Adipocyte (in vitro differentiated cells): ENCODE results near the gene GPS1.
"Not testable (repeated sequence)": the region's sequence is repeated elsewhere in the genome, so short reads cannot be mapped to it uniquely, and the experiment has no call there.

ENCODE experiments used
- DNase-seq: peaks from one replicate; pipeline ENCODE4 v3.0.0-alpha.2; 2015; ENCODE audit warnings: low read depth
- H3K27me3 ChIP-seq: replicated peaks from 2 replicates; pipeline ENCODE4 v1.7.0; 2013; ENCODE audit warnings: mild to moderate bottlenecking, low read length, moderate library complexity; ENCODE audit not compliant: control insufficient read depth, insufficient read depth
- H3K36me3 ChIP-seq: 2 replicates; pipeline ENCODE4 v1.7.0; 2013; ENCODE audit warnings: low read length, mild to moderate bottlenecking, moderate library complexity; ENCODE audit not compliant: control insufficient read depth, insufficient read depth, severe bottlenecking
- H3K4me1 ChIP-seq: 2 replicates; pipeline ENCODE4 v1.7.0; 2013; ENCODE audit warnings: mild to moderate bottlenecking, low read length, moderate library complexity; ENCODE audit not compliant: control insufficient read depth, insufficient read depth
- H3K4me3 ChIP-seq: 2 replicates; pipeline ENCODE4 v1.7.0; 2013; ENCODE audit warnings: mild to moderate bottlenecking, low read length, moderate library complexity
- H3K9ac ChIP-seq: 2 replicates; pipeline ENCODE4 v1.7.0; 2013; ENCODE audit warnings: mild to moderate bottlenecking, low read length, moderate library complexity
- H3K9me3 ChIP-seq: 2 replicates; pipeline ENCODE4 v1.7.0; 2013; ENCODE audit warnings: mild to moderate bottlenecking, low read length, moderate library complexity; ENCODE audit not compliant: control insufficient read depth

The GPS1 gene

DNA sequence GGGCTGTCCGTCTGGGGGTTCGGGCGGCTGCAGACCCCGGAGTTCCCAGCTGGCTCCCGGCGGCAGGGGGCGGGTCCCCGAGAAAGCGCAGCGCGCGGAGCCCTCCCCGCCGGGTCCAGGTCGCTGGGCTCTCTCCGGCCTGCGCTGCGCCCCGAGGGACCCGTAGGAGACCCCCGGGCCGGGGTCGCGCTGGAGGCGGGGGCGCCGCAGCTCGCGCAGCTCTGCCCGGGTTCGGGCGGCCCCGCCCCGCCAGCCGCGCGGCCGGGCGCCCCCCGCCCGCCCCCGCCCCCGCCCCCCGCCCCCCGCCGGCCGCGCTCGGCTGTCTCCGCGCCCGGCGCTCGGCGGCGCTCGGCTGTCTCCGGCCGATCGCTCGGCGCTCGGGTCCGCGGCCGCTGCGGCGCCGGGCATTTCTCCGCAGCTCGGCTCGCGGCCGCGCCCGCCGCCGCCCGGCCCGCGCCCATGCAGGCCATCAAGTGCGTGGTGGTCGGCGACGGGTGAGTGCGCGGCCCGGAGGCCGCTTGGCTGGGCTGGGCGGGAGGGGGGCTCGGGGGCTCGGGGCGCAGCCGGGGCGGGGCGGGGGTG is 20.3 kb upstream of the GPS1 start, which contains the start of gene RAC3:
Gene RAC3 (plus strand): TSS at position 376 of the 582 bp plus-strand sequence. CDS start 84 bp downstream, at position 460.
- H3K36me3 ChIP-seq: no peaks in the 10 kb centered on the region
- peaks cover 12% of the 10 kb centered on the region for H3K4me1 ChIP-seq
- H3K9ac ChIP-seq: peak within 1 kb of the TSS; percentile 78
- no peaks in the 10 kb centered on the region for H3K9me3 ChIP-seq
- H3K4me3 ChIP-seq: peak within 1 kb of the TSS; percentile 75
- H3K27me3 ChIP-seq: no peaks in the 10 kb centered on the region
- peak; percentile 75 for DNase-seq

GRCh38 chr17:82031885-82032627 is 19.6 kb upstream of the GPS1 start:
- DNase-seq: no peak

GRCh38 chr17:82033359-82034085 is 18.2 kb upstream of the GPS1 start:
- peaks cover 15% of the 10 kb centered on the region for H3K4me1 ChIP-seq
- no peak overlapping the region for H3K9ac ChIP-seq
- no peaks in the 10 kb centered on the region for H3K9me3 ChIP-seq
- no peaks in the 10 kb centered on the region for H3K36me3 ChIP-seq
- no peak overlapping the region for H3K4me3 ChIP-seq
- no peaks in the 10 kb centered on the region for H3K27me3 ChIP-seq
- no peak for DNase-seq

More at GRCh38 chr17:82031885-82032627, 19.6 kb upstream of the GPS1 start:
- peak overlapping the region; percentile 78 for H3K9ac ChIP-seq
- H3K36me3 ChIP-seq: no peaks in the 10 kb centered on the region
- H3K4me3 ChIP-seq: peak overlapping the region; percentile 71
- no peaks in the 10 kb centered on the region for H3K9me3 ChIP-seq
- H3K4me1 ChIP-seq: peaks cover 15% of the 10 kb centered on the region
- no peaks in the 10 kb centered on the region for H3K27me3 ChIP-seq

DNA sequence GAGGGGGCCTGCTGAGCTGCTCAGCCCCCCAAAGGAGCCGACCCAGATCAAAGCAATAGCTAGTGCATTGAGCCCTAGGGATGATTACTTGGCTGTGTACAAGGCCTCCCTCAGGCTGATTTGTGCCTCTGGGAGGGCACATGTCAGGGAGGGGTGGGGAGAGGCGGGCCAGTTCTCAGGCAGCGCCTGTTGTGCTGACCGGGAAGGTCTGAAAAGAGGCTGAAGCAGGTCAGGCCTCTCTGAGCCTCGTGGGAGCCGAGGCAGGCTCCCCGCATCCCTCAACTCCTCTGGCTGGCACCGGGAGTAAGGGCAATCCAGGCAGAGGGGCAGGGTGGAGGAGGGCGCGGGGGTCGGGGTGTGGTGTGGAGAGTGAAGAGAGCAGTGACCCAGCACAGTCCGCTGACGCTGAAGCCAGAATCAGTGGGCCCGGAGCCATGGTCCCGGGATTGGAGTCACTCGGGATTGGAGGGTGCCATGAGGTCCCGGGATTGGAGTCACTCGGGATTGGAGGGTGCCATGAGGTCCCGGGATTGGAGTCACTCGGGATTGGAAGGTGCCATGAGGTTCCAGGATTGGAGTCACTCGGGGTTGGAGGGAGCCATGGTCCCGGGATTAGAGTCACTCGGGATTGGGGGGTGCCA is 17.2 kb upstream of the GPS1 start:
- Histone ChIP-seq H3K9ac (no peak overlapping the region), H3K4me3 (no peak overlapping the region), H3K27me3 (no peaks in the 10 kb centered on the region), H3K36me3 (no peaks in the 10 kb centered on the region), H3K4me1 (peaks cover 15% of the 10 kb centered on the region), H3K9me3 (no peaks in the 10 kb centered on the region)
- no peak for DNase-seq

DNA sequence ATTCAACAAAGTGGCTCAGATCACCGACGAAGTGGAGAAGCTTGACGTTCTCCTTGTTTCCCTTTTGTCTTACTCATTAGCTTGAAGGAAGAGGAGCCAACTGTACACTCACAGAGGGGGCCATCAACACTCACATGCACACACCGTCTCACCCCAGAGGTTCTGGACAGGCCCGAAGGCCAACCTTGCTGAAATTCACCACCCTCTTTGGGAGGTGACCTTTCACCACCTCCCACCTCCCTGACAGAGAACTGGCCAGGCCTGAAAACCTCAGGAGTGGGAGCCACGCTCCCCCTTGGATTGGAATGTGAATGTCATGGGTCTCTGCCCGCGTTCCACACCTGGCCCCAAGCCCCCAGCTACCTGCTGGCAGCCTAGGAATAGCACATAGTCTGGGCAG is 16.2 kb upstream of the GPS1 start:
- Histone ChIP-seq H3K9me3 (no peaks in the 10 kb centered on the region), H3K4me3 (no peak overlapping the region), H3K36me3 (no peaks in the 10 kb centered on the region), H3K4me1 (peaks cover 8% of the 10 kb centered on the region), H3K27me3 (no peaks in the 10 kb centered on the region), H3K9ac (no peak overlapping the region)
- DNase-seq: no peak

DNA sequence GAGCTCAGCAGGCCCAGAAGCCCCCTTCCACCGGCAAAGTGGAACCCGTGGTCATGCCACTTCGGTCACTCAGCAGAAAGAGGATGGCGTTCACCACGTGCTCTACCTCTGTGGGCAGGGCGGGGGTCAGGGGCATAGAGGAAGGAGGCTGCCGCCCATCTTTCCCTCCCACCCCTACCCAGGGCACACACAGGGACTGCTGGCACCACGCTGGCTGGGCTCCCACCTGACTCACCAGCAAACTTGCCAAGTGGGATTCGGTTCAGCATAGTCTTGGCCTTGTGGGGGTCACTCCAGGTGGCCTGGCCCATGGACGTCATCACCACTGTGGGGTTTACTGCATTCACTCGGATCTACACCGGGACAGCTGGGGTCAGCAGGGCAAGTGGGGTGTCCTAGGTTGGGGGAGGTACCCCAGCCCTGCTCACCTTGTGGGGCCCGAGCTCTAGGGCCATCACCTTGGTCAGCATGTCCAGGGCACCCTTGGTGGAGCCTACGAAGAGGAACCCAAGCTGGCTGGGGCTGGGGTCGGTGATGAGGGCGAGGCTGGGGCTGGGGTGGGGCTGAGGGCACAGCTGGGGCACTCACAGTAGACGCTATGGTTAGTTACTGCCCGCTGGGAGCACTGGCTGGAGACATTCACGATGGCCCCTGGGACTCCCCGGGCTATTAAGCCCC is 15.6 kb upstream of the GPS1 start:
- DNase-seq: no peak
- Histone ChIP-seq H3K36me3 (no peaks in the 10 kb centered on the region), H3K27me3 (no peaks in the 10 kb centered on the region), H3K4me3 (peak overlapping the region; percentile 90), H3K4me1 (peaks cover 8% of the 10 kb centered on the region), H3K9me3 (no peaks in the 10 kb centered on the region), H3K9ac (peak overlapping the region; percentile 91)

GRCh38 chr17:82036634-82037091 is 15.0 kb upstream of the GPS1 start:
- no peaks in the 10 kb centered on the region for H3K27me3 ChIP-seq
- peaks cover 8% of the 10 kb centered on the region for H3K4me1 ChIP-seq
- peak overlapping the region; percentile 91 for H3K9ac ChIP-seq
- DNase-seq: no peak
- H3K4me3 ChIP-seq: peak overlapping the region; percentile 90
- H3K36me3 ChIP-seq: no peaks in the 10 kb centered on the region
- H3K9me3 ChIP-seq: no peaks in the 10 kb centered on the region

GRCh38 chr17:82037092-82037888 is 14.4 kb upstream of the GPS1 start, which contains the start of gene DCXR:
Gene DCXR, minus strand, starts transcription at chr17:82037697. Its CDS starts 15 bp downstream, at chr17:82037682.
- Histone ChIP-seq H3K9me3 (no peaks in the 10 kb centered on the region), H3K4me1 (peaks cover 8% of the 10 kb centered on the region), H3K4me3 (peak within 1 kb of the TSS; percentile 90), H3K9ac (peak within 1 kb of the TSS; percentile 91), H3K36me3 (no peaks in the 10 kb centered on the region), H3K27me3 (no peaks in the 10 kb centered on the region)
- peak; percentile 98 for DNase-seq

GRCh38 chr17:82037889-82038195 is 13.9 kb upstream of the GPS1 start:
- Histone ChIP-seq H3K4me3 (peak overlapping the region; percentile 90), H3K27me3 (no peaks in the 10 kb centered on the region), H3K36me3 (no peaks in the 10 kb centered on the region)

DNA sequence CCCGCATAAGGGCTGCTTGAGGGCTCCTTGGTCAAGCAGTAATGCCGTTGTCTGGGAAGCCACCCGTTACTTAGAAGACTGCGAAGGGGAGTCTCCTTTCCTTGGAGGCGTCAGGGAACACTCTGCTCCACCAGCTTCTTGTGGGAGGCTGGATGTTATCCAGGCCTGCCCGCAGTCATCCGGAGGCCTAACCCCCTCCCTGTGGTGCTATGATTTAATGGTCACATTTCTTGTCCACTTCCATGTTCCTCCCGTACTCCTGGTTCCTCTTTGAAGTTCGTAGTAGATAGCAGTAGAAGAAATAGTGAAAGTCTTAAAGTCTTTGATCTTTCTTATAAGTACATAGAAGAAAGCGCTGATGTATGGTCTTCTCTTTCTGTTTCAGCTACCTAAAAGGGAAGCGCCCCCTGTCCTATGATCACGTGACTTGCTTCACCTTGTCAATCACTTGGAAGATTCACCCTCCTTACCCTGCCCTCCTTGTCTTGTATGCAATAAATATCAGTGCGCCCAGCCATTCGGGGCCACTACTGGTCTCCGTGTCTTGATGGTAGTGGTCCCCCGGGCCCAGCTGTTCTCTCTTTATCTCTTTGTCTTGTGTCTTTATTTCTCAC is 12.8 kb upstream of the GPS1 start:
- not testable (repeated sequence) for H3K27me3 ChIP-seq, H3K4me1 ChIP-seq, H3K9ac ChIP-seq, H3K4me3 ChIP-seq, H3K36me3 ChIP-seq, DNase-seq, H3K9me3 ChIP-seq

More at GRCh38 chr17:82037889-82038195, 13.9 kb upstream of the GPS1 start:
- peaks cover 8% of the 10 kb centered on the region for H3K4me1 ChIP-seq
- no peaks in the 10 kb centered on the region for H3K9me3 ChIP-seq
- DNase-seq: no peak
- H3K9ac ChIP-seq: peak overlapping the region; percentile 9
